GM19463 (cell line): ENCODE measurements around the gene GYG2.
"Not testable (repeated sequence)": the region's sequence is repeated elsewhere in the genome, so short reads cannot be mapped to it uniquely, and the experiment has no call there.

Experiments used
- ATAC-seq: cut with Tn5 transposase; IDR thresholded peaks from one replicate; pipeline ENCODE4 v1.9.1; 2021; ENCODE audit warnings: mild to moderate bottlenecking, moderate library complexity; ENCODE audit not compliant: unreplicated experiment

GYG2 gene

DNA sequence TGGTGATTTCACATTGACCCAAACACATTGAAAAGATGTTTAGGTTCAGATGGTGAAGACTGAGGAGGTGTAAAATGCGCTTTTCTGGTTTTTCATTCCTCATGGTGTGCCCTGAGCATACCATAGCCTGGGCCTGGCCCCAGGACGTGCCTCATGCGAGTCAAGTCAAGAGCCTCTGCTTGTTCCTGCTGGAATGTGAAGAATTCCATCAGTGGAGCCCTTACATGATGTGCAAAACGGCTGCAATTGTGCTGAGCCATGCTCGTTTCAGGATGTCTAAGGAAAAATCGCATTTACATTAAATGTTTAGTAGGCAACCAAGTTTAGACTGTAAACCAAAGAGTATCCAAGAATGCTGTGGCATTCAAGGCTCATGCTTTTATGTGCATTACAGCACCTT, 34.9 kb downstream of the GYG2 start:
- no peak for ATAC-seq

DNA sequence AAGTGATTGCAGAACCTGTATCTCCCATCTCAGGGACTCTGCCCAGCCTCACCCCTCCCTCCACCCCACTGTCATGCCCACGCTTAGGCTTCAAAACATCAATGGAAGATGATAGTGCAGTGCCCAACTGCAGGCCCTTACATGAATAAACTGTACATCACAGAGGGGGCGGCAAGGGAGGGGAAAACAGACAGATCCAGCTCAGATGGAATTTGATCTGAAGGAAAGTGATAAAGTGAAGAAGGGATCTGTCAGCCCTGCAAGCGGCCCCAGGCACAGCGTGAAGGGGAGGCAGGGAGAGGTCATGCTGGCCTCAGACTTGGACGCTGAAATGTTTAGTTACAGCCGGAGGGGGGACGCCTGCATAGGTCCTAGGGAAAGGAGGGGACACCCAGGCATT, 38.5 kb downstream of the GYG2 start:
- ATAC-seq: no peak

DNA sequence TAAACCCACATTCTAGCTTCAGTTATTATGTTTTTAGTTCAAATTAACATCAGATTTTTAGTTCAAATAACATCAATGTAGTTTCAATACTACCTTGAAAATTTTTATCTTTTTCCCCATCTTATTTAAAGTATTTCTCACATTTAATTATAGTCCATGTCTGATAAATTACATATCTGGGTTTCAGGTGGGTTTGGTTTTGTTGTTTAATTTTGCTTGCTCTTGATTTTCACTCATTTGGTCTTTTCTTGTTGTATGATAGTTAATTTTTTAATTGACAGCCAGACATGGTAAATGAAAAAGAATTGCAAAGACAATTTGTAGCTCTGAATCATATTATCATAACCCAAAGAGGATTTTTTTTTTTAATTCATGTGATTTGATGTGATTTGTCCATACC, 41.9 kb downstream of the GYG2 start:
- no peak for ATAC-seq

DNA sequence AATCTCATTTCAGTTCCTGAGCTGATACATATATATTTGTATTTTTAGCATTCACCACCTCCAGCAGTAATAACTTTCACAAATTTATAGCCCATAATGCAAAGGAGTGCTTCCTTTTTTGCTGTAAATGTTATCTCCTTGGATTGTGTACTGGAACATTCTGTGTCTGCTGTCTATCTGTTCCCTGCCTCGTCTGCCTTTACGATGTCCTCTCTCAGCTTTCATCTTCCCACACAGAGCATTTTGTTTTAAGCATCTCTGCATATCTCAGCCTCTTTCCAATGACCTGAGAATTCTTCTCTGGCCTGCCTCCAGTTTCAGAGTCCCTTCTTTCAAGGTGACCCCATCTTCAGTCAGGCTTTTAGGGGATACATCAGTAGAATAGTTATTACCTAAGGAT, 43.1 kb downstream of the GYG2 start:
- ATAC-seq: no peak

DNA sequence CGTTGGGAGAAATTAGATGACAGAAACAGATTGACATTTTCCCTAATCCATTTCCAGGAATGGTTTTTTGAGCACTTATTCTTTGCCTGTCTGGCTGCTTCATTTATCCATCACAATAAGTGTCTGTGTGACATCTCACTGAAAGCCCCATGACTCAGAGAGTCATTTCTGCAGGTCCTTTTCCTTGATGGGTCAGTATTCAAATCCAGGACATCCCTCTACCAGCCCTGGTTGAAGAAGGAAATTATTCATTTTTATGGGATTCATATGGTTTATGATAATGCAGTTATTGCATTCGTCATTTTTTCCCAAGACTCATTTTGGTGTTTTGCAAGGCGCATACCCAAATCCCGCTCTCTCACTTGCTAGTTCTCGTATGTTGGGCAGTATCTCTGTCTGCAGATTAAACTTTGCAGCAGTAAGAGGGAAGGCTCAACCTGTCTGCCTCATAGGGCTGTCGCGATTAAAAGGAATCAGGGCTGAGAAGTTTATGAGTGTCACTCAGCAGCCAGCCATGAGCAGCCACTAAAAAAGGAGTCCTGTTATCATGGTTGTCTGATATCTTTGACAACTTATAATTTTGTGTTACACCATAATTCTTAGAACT, 44.0 kb downstream of the GYG2 start:
- ATAC-seq: no peak

GRCh38 chrX:2874222-2875135, 45.7 kb downstream of the GYG2 start:
- no peak for ATAC-seq

DNA sequence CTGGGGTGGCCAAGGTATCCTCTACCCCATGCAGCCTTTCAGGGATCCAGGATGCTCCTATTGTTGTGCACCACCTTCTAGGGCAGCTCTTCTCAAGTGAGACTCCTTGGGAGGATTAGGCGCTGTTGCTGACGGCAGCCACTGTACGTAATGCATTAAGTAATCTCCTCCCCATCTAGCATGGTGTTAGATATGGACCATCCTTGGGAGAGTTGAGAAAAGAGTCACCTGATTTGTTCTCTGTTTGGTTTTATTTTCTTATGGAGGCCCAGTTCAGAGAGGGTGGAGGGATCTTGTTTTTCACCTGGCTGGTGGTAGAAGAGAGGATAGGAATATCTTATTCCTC, 46.4 kb downstream of the GYG2 start:
- no peak for ATAC-seq

DNA sequence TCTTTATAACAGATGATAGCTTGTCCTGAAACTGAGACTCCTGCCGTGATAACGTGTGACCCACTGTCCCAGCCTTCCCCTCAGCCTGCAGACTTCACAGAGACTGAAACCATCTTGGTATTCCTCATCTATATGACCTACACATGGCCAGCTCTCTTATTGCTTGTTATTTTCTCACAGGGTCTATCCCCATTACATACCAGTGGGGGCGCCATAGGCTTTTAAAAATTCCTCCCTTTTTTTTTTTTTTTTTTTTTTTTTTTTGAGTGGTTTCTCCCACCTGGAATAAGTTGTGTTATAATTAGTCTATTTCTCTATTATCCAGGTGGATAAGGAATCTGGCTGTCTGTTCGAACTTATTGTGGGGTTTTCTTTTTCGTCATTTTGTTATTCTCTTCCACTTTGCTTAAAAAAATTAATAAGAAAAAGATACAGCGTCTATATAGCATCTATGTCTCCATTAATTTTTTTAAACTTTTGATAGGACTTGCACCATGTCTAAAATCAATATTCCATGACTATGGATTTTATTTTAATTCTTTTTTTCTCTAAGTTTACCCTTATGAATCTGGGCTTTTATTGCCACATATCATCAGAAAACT, 47.2 kb downstream of the GYG2 start:
- ATAC-seq: no peak

GRCh38 chrX:2878563-2878962, 49.8 kb downstream of the GYG2 start:
- ATAC-seq: no peak

GRCh38 chrX:2879670-2880069, 50.9 kb downstream of the GYG2 start:
- ATAC-seq: no peak

GRCh38 chrX:2883770-2884169, 55.0 kb downstream of the GYG2 start:
- ATAC-seq: no peak

DNA sequence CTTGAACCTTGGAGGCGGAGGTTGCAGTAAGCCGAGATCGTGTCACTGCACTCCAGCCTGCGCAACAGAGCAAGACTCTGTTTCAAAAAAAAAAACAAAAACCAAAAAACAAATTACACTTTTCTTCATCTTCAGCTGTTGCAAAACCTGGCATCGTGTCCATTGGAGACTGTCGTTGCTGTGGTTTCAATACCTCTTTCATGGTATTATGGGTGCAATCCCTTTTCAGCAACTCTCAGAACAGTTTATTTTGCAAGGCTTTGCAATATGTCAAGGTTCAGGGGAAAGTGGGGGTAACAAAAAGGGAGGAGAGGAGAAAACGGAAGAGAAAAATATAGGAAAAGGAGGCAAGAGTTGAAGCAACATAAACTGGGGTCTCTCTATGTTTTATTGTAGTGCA, 59.6 kb downstream of the GYG2 start:
- no peak for ATAC-seq

DNA sequence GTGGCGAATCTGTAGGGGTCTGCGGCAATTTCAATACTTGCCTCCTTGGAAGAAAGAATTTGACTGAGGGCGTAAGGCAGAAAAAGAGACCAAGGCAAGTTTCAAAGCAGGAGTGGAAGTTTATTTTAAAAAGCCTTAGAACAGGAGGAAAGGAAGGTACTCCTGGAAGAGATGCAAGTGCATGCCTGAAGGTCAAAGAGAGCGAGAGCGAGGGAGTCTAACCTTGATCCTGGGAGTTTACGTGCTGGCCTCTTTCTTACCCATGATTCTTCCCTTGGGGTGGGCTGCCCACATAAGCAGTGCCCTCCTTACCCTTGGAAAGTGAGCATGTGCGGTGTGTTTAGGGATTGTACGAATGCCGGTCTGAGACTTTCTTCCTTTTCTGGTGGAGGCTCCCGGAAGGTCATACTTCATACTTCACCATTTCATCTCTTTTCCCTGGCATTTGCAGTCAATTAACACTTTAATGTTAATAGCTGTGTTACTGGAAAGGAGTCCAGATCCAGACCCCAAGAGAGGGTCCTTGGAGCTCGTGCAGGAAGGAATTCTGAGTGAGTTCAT, 60.4 kb downstream of the GYG2 start:
- ATAC-seq: no peak

- not testable (repeated sequence) for ATAC-seq
Observed at GRCh38 chrX:2889706-2890490, 61.2 kb downstream of the GYG2 start.

DNA sequence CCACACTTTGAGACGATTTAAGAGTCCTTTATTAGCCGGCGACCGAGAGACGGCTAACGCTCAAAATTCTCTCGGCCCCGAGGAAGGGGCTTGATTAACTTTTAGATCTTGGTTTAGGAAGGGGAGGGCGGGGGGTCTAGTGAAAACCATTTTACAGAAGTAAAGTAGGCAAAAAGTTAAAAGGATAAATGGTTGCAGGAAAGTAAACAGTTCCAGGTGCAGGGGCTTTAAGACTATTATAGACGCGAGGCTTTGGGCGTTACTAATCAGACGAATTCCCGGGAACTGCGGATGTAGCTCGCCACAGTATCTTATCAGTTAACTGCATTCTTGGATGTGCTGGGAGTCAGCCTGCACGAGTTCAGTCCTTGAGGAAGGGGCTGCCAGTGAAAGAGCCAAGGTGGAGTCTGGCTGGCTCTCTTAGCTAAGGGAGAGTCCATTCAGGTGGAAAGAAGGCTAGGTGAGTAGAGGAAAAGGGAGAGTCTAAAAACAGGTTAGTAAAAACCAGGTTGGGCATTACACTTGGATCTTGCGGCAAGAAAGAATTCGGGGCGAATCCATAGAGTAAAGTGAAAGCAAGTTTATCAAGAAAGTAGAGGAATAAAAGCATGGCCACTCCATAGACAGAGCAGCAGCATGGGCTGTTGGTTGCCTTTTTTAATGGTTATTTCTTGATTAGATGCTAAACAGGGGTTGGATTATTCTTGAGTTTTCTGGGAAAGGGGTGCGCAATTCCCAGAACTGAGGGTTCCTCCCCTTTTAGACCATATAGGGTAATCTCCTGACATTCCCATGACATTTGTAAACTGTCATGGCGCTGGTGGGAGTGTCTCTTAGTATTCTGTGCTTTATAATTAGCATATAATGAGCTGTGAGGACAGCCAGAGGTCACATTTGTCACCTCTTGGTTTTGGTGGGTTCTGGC, 62.1 kb downstream of the GYG2 start:
- ATAC-seq: not testable (repeated sequence)

- ATAC-seq: no peak
Observed at GRCh38 chrX:2892816-2893215, 64.1 kb downstream of the GYG2 start.

DNA sequence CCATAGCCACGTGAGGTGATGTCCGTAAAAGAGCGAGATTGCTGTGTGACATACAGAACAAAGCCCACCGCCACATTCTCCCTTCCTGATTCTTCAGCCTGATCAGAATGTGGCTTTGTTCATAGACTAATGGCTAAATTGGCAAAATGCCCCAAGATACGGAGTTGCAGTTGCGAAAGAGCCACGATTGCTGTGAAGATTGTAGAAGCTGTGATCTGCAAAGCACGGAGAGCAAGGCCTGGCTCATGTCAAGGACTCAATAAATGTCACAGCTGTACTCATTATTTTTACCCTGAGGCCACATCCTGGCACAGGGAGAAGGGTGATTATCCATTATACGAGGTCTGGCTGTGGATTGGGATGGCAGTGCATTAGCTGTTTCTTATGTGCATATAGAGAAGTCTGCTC, 66.2 kb downstream of the GYG2 start:
- ATAC-seq: no peak

DNA sequence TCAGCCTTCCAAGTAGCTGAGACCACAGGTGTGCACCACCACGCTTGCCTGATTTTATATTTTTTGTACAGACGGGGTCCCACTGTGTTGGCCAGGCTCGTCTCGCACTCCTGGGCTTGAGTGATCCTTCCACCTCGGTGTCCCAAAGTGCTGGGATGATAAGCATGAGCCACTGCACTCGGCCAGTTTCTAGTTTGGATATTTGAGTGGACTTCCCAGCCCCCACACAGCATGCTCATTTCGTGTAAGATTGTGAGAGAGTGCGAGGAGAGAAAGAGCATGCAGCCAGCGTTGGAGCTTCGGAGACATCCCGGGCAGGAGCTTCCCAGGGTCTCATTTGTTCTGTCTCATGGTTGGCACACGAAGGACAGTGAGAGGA, 68.6 kb downstream of the GYG2 start:
- ATAC-seq: no peak

GRCh38 chrX:2897690-2898623, 69.2 kb downstream of the GYG2 start:
- ATAC-seq: not testable (repeated sequence)
